Erythroblast (primary cell): ENCODE data around the gene ASXL1.
"Not testable (repeated sequence)": the region's sequence is repeated elsewhere in the genome, so short reads cannot be mapped to it uniquely, and the experiment has no call there.

Experiments
- DNase-seq, 2 experiments: peaks; one replicate each; lab custom pipeline; 2025; lab: John Stamatoyannopoulos, UW
- GATA1 ChIP-seq: IDR thresholded peaks from 2 replicates; pipeline ENCODE4 v1.6.1; 2011; ENCODE audit warnings: low read depth, mild to moderate bottlenecking, control low read depth, low read length, moderate library complexity
- POLR2A ChIP-seq: IDR thresholded peaks from 2 replicates; pipeline ENCODE4 v1.6.1; 2011; ENCODE audit warnings: mild to moderate bottlenecking, low read length

The ASXL1 gene

GRCh38 chr20:32350421-32350820 is 7.7 kb upstream of the ASXL1 start:
- no peak for TF ChIP-seq POLR2A
- no peak for DNase-seq

GRCh38 chr20:32352121-32352720 is 5.9 kb upstream of the ASXL1 start:
- no peak for DNase-seq
- TF ChIP-seq GATA1 (no peak), POLR2A (no peak)

- no peak for DNase-seq
- TF ChIP-seq POLR2A (no peak), GATA1 (no peak)
Measured at GRCh38 chr20:32353848-32354496, 4.2 kb upstream of the ASXL1 start.

GRCh38 chr20:32354592-32355416 is 3.3 kb upstream of the ASXL1 start:
- no peak for TF ChIP-seq POLR2A
- TF ChIP-seq GATA1 = no peak
- DNase-seq = peak; percentile 46 to 53

- no peak for TF ChIP-seq POLR2A
- no peak for TF ChIP-seq GATA1
- DNase-seq = no peak
Measured at GRCh38 chr20:32355417-32355841, 2.7 kb upstream of the ASXL1 start.

DNA sequence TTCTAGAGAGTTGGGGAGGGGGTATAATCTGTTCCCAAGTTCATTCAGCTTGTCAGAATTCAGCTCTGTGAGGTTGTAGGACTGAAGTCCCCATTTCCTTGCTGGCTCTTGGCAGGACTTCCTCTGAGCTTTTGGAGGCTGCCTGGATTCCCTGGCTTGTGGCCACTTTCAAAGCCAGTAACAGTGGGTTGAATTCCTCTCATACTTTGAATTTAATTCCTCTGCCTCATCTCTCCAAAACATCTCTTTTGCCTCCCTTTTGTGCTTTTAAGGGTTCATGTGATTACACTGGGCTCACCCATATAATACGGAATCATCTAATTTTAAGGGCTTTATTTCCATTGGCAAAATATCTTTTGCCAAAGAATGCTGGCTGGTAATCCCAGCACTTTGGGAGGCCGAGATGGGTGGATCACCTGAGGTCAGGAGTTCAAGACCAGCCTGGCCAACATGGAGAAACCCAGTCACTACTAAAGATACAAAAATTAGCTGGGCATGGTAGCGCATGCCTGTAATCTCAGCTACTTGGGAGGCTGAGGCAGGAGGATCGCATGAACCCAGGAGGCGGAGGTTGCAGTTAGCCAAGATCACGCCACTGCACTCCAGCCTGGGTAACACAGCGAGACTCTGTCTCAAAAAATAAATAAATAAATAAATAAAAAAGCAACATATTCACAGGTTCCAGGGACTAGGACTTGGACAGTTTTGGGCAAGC is 2.1 kb upstream of the ASXL1 start:
- not testable (repeated sequence) for DNase-seq

DNA sequence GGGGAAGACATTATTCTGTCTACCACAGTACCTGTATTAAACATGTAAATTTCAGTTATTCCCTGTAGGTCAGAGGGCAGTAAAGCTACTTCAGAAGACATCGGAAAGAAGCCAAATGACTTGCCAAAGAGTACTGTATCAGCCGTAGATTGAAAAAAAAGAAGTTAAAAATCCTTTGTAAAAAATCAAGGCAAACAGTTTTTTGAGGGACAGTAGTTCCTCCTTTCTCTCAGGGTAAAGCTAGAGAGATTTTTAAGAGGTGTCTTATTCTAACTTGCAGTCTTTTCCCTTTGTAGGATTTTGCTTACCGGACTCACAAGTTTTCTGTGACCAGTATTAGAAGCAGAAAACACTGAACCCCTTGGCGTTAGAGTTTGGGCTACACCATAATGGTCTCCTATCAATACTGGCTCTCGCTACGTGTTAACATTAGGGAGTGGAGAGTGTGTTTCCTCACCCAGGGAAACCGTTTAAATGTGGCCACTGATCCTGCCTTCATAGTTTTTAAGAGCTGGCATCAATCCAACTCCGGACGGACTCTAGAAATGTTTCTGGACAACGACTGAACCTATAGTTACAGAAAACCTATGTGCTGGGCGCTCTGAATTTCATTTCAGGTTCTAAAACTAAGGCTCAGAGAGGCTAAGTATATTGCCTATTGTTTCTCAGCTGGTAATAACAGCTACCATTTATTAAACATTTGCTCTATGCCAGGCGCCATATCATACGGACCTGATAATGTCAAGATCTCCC is 1.3 kb upstream of the ASXL1 start:
- TF ChIP-seq POLR2A = no peak
- no peak for TF ChIP-seq GATA1
- DNase-seq = no peak

- TF ChIP-seq GATA1 (no peak), POLR2A (no peak)
- DNase-seq = peak in 1 of 2 experiments; percentile 70
Measured at GRCh38 chr20:32357375-32357868, 709 bp upstream of the ASXL1 start.

GRCh38 chr20:32358632-32358882 is 426 bp downstream of the ASXL1 start:
- no peak for DNase-seq
- no peak for TF ChIP-seq POLR2A
- TF ChIP-seq GATA1 = no peak

DNA sequence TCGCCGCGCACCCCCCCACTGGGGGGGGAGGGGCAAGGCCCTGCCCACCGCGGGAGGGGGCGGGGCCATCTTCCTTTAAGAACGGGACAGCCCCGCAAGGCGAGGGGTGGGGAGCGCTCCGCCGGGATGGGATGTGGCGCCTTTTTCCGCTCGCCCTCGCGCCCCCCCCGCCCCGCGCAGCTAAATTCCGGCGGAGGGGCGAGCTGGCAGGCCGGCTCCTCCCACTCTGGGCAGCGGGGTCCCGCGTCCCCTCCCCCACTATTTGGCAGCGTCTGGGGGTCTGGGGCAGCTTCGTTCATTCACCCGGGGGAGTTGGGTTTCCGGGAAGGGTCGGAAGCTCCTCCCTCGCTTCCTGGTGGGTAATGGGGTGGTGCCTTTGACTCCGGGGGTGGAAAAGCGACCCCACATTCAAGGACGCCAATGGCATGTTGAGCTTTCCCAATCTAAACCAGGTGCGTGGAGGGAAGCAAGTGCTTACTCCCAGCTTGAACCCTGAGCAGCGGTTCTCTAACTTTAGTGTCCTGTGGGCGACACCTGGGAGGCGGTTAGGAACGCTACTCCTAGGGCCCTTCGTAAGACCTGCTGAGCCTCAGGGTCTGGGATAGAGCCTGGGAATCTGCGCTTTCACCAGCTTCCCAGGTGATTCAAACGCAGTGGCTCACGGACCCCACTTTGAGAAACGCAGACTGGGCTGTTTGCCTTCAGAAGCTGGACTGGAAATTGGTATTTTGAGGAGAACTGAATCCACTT is 927 bp downstream of the ASXL1 start:
- TF ChIP-seq POLR2A (peak; percentile 35), GATA1 (no peak)
- peak; percentile 85 to 90 for DNase-seq

DNA sequence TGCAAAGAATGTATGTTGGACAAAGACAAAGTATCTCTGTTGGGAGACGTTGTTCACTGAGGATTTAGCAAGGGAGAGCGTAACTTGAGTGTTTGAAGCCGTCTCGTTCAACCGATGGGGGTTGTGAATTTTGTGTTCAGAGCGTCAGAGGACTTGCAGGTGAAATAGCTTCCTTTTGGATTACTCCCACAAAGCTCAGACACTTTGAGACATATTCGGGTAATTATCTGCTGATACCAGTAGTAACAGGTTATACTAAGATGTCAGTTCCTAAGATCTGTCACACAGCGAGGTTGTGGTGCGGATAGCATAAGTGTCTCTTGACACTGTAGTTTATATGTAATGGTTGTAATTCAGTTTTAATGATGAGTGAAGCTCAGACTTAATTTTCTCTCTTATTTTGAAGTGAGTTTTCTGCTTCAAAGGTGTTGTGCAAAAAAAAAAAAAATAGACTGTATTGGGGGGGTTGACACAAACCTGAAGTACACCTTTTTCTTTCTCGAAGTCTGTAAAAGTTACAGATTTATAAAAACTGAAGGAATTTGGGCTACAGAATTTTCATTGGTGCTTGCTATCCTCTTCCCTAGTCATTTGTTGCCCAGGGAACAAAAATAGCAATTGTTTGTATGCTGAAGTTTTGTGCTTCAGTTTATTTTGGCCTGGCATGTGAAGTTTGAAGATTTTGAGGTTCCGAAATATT is 1.7 kb downstream of the ASXL1 start:
- peak; percentile 0 for TF ChIP-seq POLR2A
- no peak for TF ChIP-seq GATA1
- DNase-seq = peak; percentile 59 to 72

DNA sequence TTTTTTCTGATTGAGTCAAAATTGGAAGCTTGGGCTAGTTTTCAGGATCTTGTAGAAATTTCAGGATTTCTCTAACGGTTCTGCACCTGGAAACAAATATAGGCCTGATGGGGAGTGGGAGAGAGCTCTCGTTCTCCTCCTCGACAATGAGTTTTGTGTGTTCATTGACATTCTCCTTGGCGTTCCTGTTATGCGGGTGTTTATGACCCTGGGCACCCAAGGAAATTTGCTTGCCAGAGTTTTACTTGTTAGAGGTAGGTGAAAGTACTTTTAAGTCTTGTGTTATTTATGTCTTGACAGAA is 2.2 kb downstream of the ASXL1 start:
- DNase-seq = peak in 1 of 2 experiments; percentile 22
- TF ChIP-seq POLR2A (no peak), GATA1 (no peak)
